K562 (cell line): ENCODE data around the gene SPATS2. TPM values are rescaled to one million over a fixed set of nuclear protein-coding genes. Genes with fewer than 3 reads are reported as not detected.

ENCODE experiments used
- ATAC-seq: fragments of 200-7000 bp; cut with Tn5 transposase; 3 replicates; pipeline ENCODE4 v1.9.1; 2020; ENCODE audit warnings: moderate library complexity
- BruUV-seq: library from RNA; stranded (reverse); fragments of 400-500 nt; replicated peaks from 2 replicates; lab custom pipeline; 2021; lab: Mats Ljungman, UMichigan
- CTCF ChIA-PET: fragments of 300-600 bp; formaldehyde crosslinking; extraction: SDS; loops from one replicate; lab custom pipeline; 2021; ENCODE audit warnings: low intra/inter-chr PET ratio; lab: Yijun Ruan, JAX
- POLR2A ChIA-PET: fragments of 300-600, 350-650 bp; sonication (Branson Sonifier 250); formaldehyde crosslinking; extraction: SDS; loops from one replicate; lab custom pipeline; 2021; ENCODE audit warnings: antibody characterized with exemption, inconsistent platforms; lab: Yijun Ruan, JAX
- DNase-seq, 4 experiments: peaks; one replicate each; pipeline versions ENCODE4 v3.0.0 to v3.0.0-alpha.2; 2011 to 2018; ENCODE audit warnings: low spot score in 3 of 4, mixed read lengths in 3 of 4; ENCODE audit errors: extremely low read depth in 1 of 4
- FAIRE-seq: peaks from 2 replicates; lab custom pipeline; 2011; peaks lifted over from hg19 to GRCh38; lab: Jason Lieb, UNC
- H2AFZ ChIP-seq: 2 replicates; pipeline ENCODE4 v1.6.0; 2011; ENCODE audit warnings: low read depth, low read length, control low read depth, inconsistent platforms
- H3K27ac ChIP-seq: fragments of 200-600 bp; 3 replicates; pipeline ENCODE4 v1.8.0; 2011; ENCODE audit warnings: low read depth, mild to moderate bottlenecking, control low read depth, inconsistent platforms, low read length, moderate library complexity, mixed read lengths; ENCODE audit errors: extremely low read depth
- H3K27me3 ChIP-seq, 2 experiments: fragments of 300-600 bp in 1 of 2; 2 replicates in 1 of 2; 3 replicates in 1 of 2; pipeline versions ENCODE4 v1.6.0 to v1.8.0; 2011; ENCODE audit warnings: inconsistent platforms in 2 of 2, low read length in 2 of 2, mild to moderate bottlenecking in 1 of 2, mixed read lengths in 1 of 2, moderate library complexity in 1 of 2; ENCODE audit not compliant: control insufficient read depth in 2 of 2, insufficient read depth in 2 of 2
- H3K36me3 ChIP-seq: fragments of 300-600 bp; 3 replicates; pipeline ENCODE4 v1.8.0; 2011; ENCODE audit warnings: mild to moderate bottlenecking, low read length, inconsistent platforms; ENCODE audit not compliant: control insufficient read depth, insufficient read depth
- H3K4me1 ChIP-seq, 2 experiments: fragments of 200-600 bp in 1 of 2; replicated peaks in 1 of 2; 2 replicates in 1 of 2; 3 replicates in 1 of 2; pipeline versions ENCODE4 v1.5.1 to v1.8.0; 2011; ENCODE audit warnings: inconsistent platforms in 2 of 2, low read length in 2 of 2, mild to moderate bottlenecking in 1 of 2, mixed read lengths in 1 of 2, moderate library complexity in 1 of 2; ENCODE audit not compliant: control insufficient read depth in 2 of 2, insufficient read depth in 2 of 2
- H3K4me2 ChIP-seq: 2 replicates; pipeline ENCODE4 v1.6.1; 2011; ENCODE audit warnings: low read length, control low read depth, inconsistent platforms, mixed read lengths; ENCODE audit not compliant: insufficient read depth
- H3K4me3 ChIP-seq: fragments of 200-600 bp; sonication (generic), shearing (Covaris generic); 2 replicates; pipeline ENCODE4 v1.5.1; 2016; ENCODE audit warnings: control low read depth, inconsistent platforms
- H3K79me2 ChIP-seq: fragments of 200-600 bp; 3 replicates; pipeline ENCODE4 v1.8.0; 2011; ENCODE audit warnings: low read length, inconsistent platforms; ENCODE audit not compliant: control insufficient read depth, insufficient read depth
- H3K9ac ChIP-seq, 2 experiments: 2 replicates each; pipeline versions ENCODE4 v1.6.0 to v1.6.1; 2011; ENCODE audit warnings: low read depth in 2 of 2, low read length in 2 of 2, control low read depth in 1 of 2, inconsistent platforms in 1 of 2, mild to moderate bottlenecking in 1 of 2, mixed read lengths in 1 of 2; ENCODE audit not compliant: insufficient read depth in 1 of 2
- H3K9me1 ChIP-seq: one replicate; pipeline ENCODE4 v1.6.0; 2011; ENCODE audit warnings: inconsistent platforms, mild to moderate bottlenecking, low read length, moderate library complexity; ENCODE audit not compliant: control insufficient read depth, insufficient read depth
- H3K9me3 ChIP-seq: replicated peaks from 2 replicates; pipeline ENCODE4 v1.5.1; 2011; ENCODE audit warnings: low read depth, low read length, inconsistent platforms; ENCODE audit not compliant: control insufficient read depth, insufficient read depth
- H4K20me1 ChIP-seq: replicated peaks from 2 replicates; pipeline ENCODE4 v1.6.1; 2011; ENCODE audit warnings: low read length, inconsistent platforms, mixed read lengths; ENCODE audit not compliant: control insufficient read depth, insufficient read depth
- HNRNPH1 ChIP-seq: fragments of 200-400 bp; formaldehyde crosslinking; optimal IDR thresholded peaks from 2 replicates; pipeline ENCODE3; 2017; ENCODE audit warnings: low read depth, mild to moderate bottlenecking, low read length, moderate library complexity
- RBFOX2 ChIP-seq: fragments of 200-400 bp; formaldehyde crosslinking; IDR thresholded peaks from 2 replicates; pipeline ENCODE4 v1.6.1; 2017; ENCODE audit warnings: low read depth, mild to moderate bottlenecking, low read length, moderate library complexity
- TRIM25 ChIP-seq: fragments of 450-650 bp; IDR thresholded peaks from 2 replicates; pipeline ENCODE4 v1.7.0; 2016; ENCODE audit warnings: borderline replicate concordance
- ZNF444 ChIP-seq: fragments of 250-450 bp; sonication (Bioruptor Pico); IDR thresholded peaks from 2 replicates; pipeline ENCODE4 v1.4.0; 2020; ENCODE audit warnings: mild to moderate bottlenecking, moderate library complexity
- WGBS: fragments of 100-300 bp; shearing (Covaris generic); methylation state at CpG from one replicate; pipeline ENCODE4 v1.1.6; 2016; ENCODE audit warnings: low coverage, mixed read lengths; ENCODE audit not compliant: insufficient coverage; ENCODE audit errors: missing lambda C conversion rate; 5-methylcytosine and 5-hydroxymethylcytosine counted together
- in situ Hi-C: fragments of 300-500 bp; cut with MboI; formaldehyde crosslinking; loops from 4 replicates; pipeline ENCODE4 v1.15.0; 2018; ENCODE audit warnings: inconsistent platforms, mixed read lengths
- intact Hi-C: fragments of 100-400 bp; cut with micrococcal nuclease; formaldehyde crosslinking; loops from 2 replicates; pipeline ENCODE4 v1.14.2; 2022
- polyA plus RNA-seq, 8 experiments: library from polyadenylated mRNA; depleted of rRNA in 4 of 8; stranded (reverse) in 5 of 8; unstranded in 3 of 8; fragments of >200 nt; fragmentation: Nextera tagmentation in 2 of 8; fragmentation: Illumina TruSeq in 1 of 8; extraction: Ambion mirVana in 2 of 8; extraction: Trizol in 1 of 8; gene quantifications; 2 replicates each; pipeline versions ENCODE4 v1.2.1 to v1.2.3, GENCODE V29; 2011 to 2014; ENCODE audit warnings: inconsistent platforms in 1 of 8, missing spikeins in 1 of 8
- total RNA-seq, 7 experiments: library from RNA; depleted of rRNA in 6 of 7; stranded (reverse); fragments of >200 nt in 6 of 7; fragmentation: Illumina TruSeq in 2 of 7; extraction: Trizol in 2 of 7; gene quantifications; 2 replicates each; pipeline versions ENCODE4 v1.2.1 to v1.2.3, GENCODE V29; 2011 to 2021; ENCODE audit warnings: low replicate concordance in 1 of 7

The SPATS2 gene
- total and polyA plus RNA-seq, 9 of the 15 experiments (the other 6 are each of a cell fraction or from before 2014, with no cell fraction given): 5.4 to 48.2 (median 17.5) TPM

GRCh38 chr12:49557917-49558215, 190.6 kb downstream of the SPATS2 start:
- Histone ChIP-seq H4K20me1 (no peaks in the 10 kb centered on the region), H3K9me3 (no peaks in the 10 kb centered on the region), H3K27me3 (peaks cover 0 to 3% of the 10 kb centered on the region in 2 experiments; a peak in 2 of 5 replicates), H3K36me3 (peaks cover 60% of the 10 kb centered on the region; the same call in 2 of the 3 replicates), H3K4me1 (peaks cover 0 to 20% of the 10 kb centered on the region in 2 experiments; a peak in 2 of 5 replicates), H3K79me2 (no peaks in the 10 kb centered on the region), H3K9me1 (no peaks in the 10 kb centered on the region), H3K27ac (no peak overlapping the region), H3K4me2 (no peak overlapping the region), H3K9ac (peak overlapping the region in 1 of 2 experiments; percentile 65; a peak in 1 of 4 replicates), H3K4me3 (no peak overlapping the region), H2AFZ (no peak overlapping the region)
- ChIA-PET CTCF (no interaction called here), POLR2A (interaction anchor here (1.1 to 1.7 kb wide), 3 partner anchors 10 to 146 kb away, joined by 3 to 8 read pairs (median 4); partner anchors contain the start of gene MCRS1)
- no peak for ATAC-seq
- WGBS: 83% methylated on average over 3 of the region's 7 CpGs
- BruUV-seq: no TSS peak
- no peak for FAIRE-seq
- in situ Hi-C loops: no loop called here
- TF ChIP-seq TRIM25 (no peak), RBFOX2 (peak; percentile 12; the same call in 1 of the 2 replicates)
- DNase-seq: no peak
- intact Hi-C loops: no loop called here

- H3K4me3 ChIP-seq: no peak overlapping the region
- 86% methylated on average over 13 of the region's 13 CpGs for WGBS
- H3K36me3 ChIP-seq: peaks cover 66% of the 10 kb centered on the region; the same call in 2 of the 3 replicates
- no peak for DNase-seq
- ChIA-PET CTCF (interaction anchor here (0.7 kb wide), 1 partner anchor 44 kb away, joined by 3 read pairs; no protein-coding TSS in a partner anchor), POLR2A (interaction anchor here (1.1 to 1.7 kb wide), 3 partner anchors 9 to 146 kb away, joined by 3 to 8 read pairs (median 4); partner anchors contain the start of gene MCRS1)
- TF ChIP-seq HNRNPH1 (no peak), ZNF444 (CRISPR knock-in tag) (no peak)
- H3K9ac ChIP-seq: 0 out of 4 replicates have a peak overlapping the region, but pooled peaks of 1 of the 2 experiments have one; percentile 36
- intact Hi-C loops (no loop called here), in situ Hi-C loops (no loop called here)
- BruUV-seq: TSS peak; percentile 36
- no peak overlapping the region for H2AFZ ChIP-seq
- H3K79me2 ChIP-seq: no peaks in the 10 kb centered on the region
- no peaks in the 10 kb centered on the region for H4K20me1 ChIP-seq
- no peaks in the 10 kb centered on the region for H3K9me3 ChIP-seq
- no peaks in the 10 kb centered on the region for H3K9me1 ChIP-seq
- FAIRE-seq: no peak
- ATAC-seq: no peak
- H3K4me2 ChIP-seq: no peak overlapping the region
- H3K4me1 ChIP-seq: peaks cover 0 to 20% of the 10 kb centered on the region in 2 experiments; a peak in 1 of 5 replicates
- H3K27ac ChIP-seq: no peak overlapping the region
- H3K27me3 ChIP-seq: no peaks in the 10 kb centered on the region; a peak in 1 of 5 replicates
These were observed 191.3 kb downstream of the SPATS2 start for GRCh38 chr12:49558526-49558925.
